GM12875 (cell line): ENCODE results near the gene COX6A1.

Experiments
- H3K4me3 ChIP-seq: one replicate; pipeline ENCODE4 v1.5.1; 2011; ENCODE audit warnings: low read depth, low read length, control low read depth
- CTCF ChIP-seq: IDR thresholded peaks from 2 replicates; pipeline ENCODE4 v1.5.1; 2011; ENCODE audit warnings: low read depth, mild to moderate bottlenecking, control low read depth, inconsistent platforms, low read length, moderate library complexity, borderline replicate concordance; ENCODE audit not compliant: insufficient read depth

The COX6A1 gene

GRCh38 chr12:120460157-120460556 lies 22.2 kb downstream of the COX6A1 start:
- no peak overlapping the region for H3K4me3 ChIP-seq
- no peak for TF ChIP-seq CTCF

GRCh38 chr12:120462099-120462640 lies 24.3 kb downstream of the COX6A1 start:
- H3K4me3 ChIP-seq, result no peak overlapping the region
- TF ChIP-seq CTCF, result no peak

- TF ChIP-seq CTCF, result no peak
- H3K4me3 ChIP-seq, result no peak overlapping the region
Observed at GRCh38 chr12:120463712-120464111, 25.8 kb downstream of the COX6A1 start.

- no peak for TF ChIP-seq CTCF
Observed at GRCh38 chr12:120465756-120466155, 27.8 kb downstream of the COX6A1 start.

GRCh38 chr12:120466560-120467315 lies 28.8 kb downstream of the COX6A1 start:
- peak; percentile 65; the same call in 1 of the 2 replicates for TF ChIP-seq CTCF
- H3K4me3 ChIP-seq, result no peak overlapping the region

More at GRCh38 chr12:120465756-120466155, 27.8 kb downstream of the COX6A1 start:
- H3K4me3 ChIP-seq, result no peak overlapping the region

- TF ChIP-seq CTCF, result no peak
- H3K4me3 ChIP-seq, result no peak overlapping the region
Observed at GRCh38 chr12:120467439-120467838, 29.5 kb downstream of the COX6A1 start.

- H3K4me3 ChIP-seq, result peak overlapping the region; percentile 96
Observed at GRCh38 chr12:120468325-120468820, 30.5 kb downstream of the COX6A1 start.

More at GRCh38 chr12:120468325-120468820, 30.5 kb downstream of the COX6A1 start:
- no peak for TF ChIP-seq CTCF
